HG03039 (cell line): ENCODE data around the gene PGGT1B.
"Not testable (repeated sequence)": the region's sequence is repeated elsewhere in the genome, so short reads cannot be mapped to it uniquely, and the experiment has no call there.

Experiments
- ATAC-seq: cut with Tn5 transposase; IDR thresholded peaks from one replicate; pipeline ENCODE4 v1.9.1; 2021; ENCODE audit warnings: mild to moderate bottlenecking, moderate library complexity; ENCODE audit not compliant: unreplicated experiment

The PGGT1B gene

GRCh38 chr5:115260248-115260647, 2.4 kb downstream of the PGGT1B start:
- ATAC-seq: no peak

DNA sequence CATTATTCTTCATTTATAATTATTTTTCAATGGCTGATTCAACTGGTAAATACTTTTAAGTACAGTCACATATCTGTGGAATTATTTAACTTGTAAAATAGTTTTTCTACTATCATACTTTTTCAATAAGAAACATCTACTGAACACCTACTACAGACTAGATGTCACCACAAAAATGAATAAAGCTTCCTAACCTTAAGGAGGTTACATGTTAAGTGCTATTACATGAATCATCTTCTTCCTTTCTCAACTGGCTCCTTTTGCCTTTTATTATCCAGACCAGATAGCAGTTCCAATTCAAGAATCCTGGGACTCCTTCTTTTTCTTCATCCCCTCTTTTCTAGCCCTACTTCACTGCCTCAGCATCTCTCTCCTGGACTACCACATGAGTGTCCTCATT, 4.7 kb downstream of the PGGT1B start:
- ATAC-seq: no peak

- not testable (repeated sequence) for ATAC-seq
Observed at GRCh38 chr5:115249379-115249778, 13.3 kb downstream of the PGGT1B start.

DNA sequence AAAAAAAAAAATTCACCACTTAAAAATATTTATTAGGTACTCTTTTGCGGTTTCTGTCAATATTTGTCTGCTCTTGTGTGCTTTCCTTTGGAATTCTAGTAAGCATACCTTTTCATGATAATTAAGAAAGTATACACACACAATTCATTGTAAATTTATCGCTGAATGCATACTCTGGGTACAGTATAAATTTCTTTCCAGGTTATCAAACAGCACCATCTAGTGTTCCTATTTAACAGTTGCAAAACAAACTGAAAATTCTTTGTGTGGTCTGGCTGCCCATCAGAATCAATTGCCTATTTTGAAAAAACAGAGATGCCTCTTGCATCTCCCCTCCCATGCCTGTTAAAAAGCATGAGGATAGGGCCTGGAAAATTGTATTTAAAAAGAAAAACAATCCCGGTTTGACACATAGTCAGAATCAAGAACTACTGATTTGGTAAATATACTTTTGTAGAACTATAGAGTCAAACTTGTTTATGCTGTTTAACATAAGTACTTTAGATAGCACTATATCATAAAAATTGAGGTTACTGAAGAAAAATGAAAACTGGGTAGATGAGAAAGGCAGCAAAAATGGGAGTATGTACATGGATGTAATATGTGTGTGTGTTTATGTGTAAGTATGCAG, 16.2 kb downstream of the PGGT1B start:
- ATAC-seq: no peak

DNA sequence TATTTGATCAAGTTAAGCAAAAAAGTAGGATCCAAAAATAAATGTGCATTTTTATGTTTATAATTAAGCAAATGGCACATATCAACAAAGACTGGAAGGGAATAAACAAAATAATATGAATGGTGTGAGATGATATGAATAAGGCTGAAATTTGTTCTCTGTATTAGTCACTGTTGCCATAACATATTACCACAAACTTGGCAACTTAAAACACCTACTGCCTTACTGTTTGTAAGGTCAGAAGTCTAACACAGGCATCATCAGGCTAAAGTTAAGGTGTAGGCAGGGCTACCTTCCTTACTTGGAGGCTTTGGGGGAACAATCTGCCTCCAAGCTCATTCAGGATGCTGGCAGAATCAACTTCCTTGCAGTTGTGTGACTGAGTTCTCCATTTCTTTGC, 19.3 kb downstream of the PGGT1B start:
- peak; percentile 64 for ATAC-seq

- no peak for ATAC-seq
Observed at GRCh38 chr5:115241881-115242642, 20.6 kb downstream of the PGGT1B start.

DNA sequence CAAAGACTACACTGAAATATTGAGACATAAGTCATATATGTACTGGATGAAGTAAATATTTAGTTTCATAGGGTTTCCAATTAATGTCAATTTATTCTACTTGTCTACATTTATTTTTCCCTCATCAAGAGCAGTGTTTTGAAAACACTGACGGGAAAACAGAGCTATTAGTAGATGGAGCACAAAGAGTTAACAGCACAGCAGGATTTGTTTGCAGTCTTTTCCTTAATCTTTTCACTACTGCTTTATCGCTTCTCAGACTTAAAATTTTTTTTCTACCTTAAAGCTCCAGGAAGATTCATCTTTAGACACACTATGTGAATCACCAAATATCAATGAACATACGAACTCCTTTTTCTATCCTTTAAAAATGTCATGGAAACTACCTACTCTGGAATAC, 25.6 kb downstream of the PGGT1B start:
- no peak for ATAC-seq

DNA sequence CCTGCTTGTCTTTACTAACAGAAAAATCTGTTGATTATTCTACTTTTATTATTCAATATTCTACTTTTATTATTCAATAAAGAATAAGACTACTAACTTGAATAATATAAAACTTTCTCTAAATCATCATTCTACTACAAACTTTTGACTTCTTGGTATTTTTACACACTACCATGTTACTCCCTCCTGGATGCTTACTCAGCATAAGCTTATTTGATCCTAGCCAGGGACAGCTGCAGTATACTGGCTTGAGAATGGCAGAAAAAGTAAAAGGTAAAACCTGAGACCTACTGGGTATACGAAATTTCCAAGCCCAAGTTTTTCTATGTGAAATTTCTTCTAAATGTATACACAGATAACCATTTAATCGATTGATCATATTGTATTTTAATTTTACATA, 26.1 kb downstream of the PGGT1B start:
- no peak for ATAC-seq

- no peak for ATAC-seq
Observed at GRCh38 chr5:115231598-115231997, 31.1 kb downstream of the PGGT1B start.

DNA sequence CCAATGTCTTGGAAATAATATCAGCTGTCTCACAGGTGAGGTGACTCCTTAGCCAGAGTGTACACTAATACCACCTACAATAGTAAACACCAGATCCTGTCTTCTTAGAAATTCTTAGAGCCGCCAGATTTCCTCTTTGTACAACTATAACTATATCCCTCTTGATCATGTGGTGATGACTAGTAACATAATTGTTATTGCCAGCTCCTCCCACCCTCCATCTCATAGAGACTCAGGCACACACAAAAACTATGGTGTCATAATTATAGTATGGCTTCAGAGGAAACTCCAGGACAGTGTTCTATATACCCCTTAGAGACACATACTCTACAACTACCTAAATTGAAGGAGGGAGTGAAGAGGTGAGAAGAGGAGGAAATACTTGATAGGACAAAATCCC, 33.1 kb downstream of the PGGT1B start:
- ATAC-seq: no peak

DNA sequence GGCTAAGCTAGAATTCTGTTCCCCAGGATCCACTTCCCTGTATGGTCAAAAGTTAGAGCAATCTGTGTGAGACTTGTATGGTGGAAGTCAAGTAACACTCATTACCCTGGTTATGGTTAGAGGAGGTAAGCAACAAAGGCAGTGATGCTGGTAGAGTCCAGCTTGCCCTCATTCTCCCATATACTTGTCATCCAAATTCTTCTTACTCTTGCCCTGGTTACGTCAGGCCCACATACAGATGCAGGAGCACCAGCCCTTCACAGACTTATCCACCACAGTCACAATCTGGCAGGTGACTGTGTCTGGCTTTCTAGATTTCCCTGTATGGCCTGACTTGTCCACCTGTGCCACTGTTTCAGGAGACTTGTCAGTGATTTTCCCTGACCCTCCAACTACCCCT, 35.4 kb downstream of the PGGT1B start:
- ATAC-seq: no peak

GRCh38 chr5:115214541-115214940, 48.1 kb downstream of the PGGT1B start:
- ATAC-seq: no peak

DNA sequence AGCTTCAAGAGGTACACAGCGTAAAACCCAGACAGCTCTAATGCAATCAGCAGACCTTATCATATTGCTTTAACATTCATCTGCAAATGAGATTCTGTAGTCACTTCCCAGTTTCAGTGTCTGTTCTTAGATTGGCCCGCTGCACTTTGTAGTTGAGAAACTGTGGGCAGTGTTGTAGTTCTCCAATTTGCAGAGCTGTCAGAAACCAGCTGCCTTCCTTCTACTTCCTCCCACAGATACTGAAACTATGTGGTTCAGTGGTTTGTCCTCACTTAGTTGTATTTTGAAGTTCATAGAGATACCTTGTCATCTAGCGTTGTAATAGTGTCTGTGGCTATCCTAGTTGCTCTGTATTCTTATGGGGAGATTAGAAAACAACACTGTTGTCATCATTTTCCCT, 53.4 kb downstream of the PGGT1B start:
- peak; percentile 100 for ATAC-seq

DNA sequence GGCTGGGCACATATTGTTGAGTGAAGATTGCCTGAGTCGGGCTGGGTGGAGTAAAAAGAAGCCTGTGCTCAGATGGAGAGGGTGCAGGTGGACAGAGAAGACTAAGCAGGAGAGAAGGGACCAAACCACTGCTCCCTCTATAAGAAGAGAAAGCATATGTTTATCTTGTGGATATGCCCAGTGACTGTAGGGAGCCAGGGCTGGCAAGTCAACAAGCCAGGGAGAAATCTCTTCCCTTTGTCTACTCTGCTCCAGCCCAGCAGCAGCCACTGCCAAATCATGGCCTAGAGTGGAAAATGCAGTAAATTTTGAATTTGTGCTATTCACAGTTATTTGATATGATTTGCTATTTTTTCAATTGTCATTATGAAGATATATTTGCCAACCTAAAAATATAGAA, 59.7 kb downstream of the PGGT1B start:
- no peak for ATAC-seq

DNA sequence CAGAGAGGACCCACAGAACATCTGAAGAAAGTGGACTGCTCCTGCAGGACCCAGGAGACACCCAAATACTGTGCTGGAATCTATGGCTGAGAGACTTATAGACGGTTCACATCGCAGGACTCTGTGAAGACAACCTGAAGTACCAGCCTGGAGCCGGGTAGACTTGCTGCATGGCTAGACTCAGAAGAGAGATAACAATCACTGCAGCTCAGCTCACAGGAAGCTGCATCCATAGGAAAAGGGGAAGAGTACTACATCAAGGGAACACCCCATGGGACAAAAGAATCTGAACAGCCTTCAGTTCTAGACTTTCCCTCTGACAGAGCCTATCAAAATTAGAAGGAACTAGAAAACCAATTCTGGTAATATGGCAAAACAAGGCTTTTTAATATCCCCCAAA, 66.5 kb downstream of the PGGT1B start:
- ATAC-seq: no peak

GRCh38 chr5:115194676-115195075, 68.0 kb downstream of the PGGT1B start:
- ATAC-seq: no peak

DNA sequence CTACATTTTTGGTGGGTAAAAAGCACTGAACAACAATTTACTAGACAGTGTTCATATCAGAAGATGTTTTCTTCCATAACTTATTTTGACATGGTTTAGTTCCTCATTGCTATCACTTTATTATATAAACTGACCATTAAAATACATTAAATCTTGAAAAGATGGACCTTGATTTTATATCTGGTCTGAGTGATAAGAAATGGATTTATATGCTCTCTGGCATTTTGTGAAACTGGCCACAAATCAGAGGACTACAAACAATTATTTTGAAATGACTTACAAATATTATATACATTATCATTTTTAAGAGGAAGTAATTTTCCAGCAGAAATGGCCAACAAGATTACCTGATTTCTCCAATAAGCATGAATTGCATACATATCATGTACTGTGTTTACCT, 69.4 kb downstream of the PGGT1B start:
- no peak for ATAC-seq

DNA sequence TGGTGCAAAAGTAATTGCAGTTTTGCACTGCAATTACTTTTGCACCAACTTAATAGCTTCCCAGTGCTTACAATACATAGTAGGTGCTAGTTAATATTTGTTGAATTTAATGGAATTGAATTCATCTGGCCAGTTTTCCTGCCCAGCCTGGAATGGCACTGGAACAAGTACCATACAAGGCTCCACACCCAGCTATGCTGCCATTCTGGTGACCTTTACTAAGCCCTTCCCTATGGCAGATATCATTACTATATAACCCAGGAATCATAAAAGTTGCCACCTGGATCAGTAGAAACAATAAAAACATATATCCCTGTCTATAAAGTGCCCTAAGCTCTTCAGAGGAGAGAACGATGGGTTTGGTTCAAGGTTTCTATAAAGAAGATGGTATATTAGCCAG, 70.6 kb downstream of the PGGT1B start:
- ATAC-seq: no peak

DNA sequence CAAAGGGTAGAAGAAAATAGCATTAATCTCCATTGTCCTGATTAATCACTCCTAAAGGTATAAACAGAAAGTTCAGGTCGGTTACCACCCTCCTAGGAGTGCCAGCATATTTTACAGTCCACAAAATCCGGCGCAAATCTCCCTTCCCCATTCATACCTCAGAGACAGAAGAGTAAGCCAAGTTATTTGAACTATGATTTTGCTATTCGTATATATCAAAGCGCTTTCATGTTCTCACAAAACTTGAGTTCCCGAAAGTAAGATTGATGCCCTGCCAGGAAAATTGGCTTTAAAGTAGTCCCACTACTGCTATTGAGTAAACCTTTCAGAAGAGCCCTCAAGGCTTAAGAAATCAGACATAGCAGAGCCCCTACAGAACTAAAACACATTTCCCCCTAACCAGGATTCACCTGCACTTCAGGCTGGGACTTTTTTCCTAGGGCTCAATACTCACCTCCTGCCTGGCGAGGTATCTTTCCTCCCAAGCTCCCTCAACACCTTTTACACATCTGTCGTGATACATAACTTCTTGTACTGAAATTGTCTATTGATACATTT, 71.1 kb downstream of the PGGT1B start:
- ATAC-seq: no peak

DNA sequence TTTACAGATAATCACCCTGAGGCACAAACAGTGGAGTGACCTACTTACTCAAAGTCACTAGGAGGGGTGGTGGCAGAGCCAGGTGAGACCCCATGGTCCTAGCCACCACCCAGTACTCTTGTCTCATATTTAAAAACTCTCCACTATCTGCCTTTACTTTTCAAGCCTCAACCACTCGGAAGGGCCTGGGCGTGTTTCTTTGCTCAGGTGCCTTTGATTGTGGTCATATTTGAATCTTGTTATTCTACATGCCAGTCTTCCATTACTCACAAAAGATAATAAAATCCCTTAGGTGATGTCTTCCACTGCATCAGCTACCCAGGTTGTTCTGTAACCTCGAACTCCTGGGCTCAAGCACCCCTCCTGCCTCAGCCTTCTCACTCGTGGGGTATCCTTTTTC, 72.3 kb downstream of the PGGT1B start:
- ATAC-seq: no peak

DNA sequence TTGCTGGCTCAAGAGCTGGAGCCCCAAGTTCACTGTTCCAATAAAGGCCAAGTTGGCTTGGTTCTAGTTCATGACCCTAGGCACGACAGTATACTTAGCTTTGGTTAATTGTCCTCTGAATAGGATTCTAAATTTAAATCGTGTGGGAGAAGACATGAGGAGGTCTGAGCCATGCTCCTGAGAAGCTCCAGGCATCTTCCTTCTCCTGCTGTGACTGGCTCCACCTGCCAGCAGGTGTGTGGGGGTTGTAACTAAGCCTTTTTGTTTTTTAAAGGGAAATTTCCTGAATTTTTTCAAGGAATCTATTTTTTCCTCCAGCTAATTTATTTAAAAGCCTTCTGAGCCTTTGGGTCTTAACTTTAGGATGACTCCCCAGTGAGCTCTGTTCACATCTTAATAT, 72.8 kb downstream of the PGGT1B start:
- no peak for ATAC-seq

DNA sequence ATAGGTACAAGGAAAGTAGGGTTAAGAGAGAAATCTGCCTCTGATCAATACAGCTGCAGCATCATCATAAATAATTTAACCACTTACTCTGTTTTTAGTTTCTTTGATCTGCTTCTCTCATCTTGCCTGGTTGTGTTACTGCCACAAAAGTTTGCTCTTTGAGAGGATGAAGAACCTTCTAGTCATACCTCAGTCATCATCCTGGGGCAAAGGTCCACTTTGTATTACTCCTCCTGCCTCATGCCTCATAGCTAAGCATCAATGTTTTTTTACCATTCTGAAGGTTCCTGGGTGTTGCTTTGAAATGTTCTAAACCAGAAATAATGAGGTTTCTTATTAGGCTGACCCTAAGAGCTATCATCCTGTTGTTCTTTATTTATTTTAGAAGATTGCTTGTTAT, 75.9 kb downstream of the PGGT1B start:
- no peak for ATAC-seq
